GM12873 (cell line): Measurements from ENCODE around the gene RAMP1.

Source experiments
- TF ChIP-seq, protein P1 (sequence below): IDR thresholded peaks from 2 replicates; pipeline ENCODE4 v1.5.1; 2012; ENCODE audit warnings: low read depth, mild to moderate bottlenecking, moderate library complexity, low read length, control low read depth; ENCODE audit not compliant: insufficient read depth; ENCODE audit errors: missing control alignments

The RAMP1 gene

GRCh38 chr2:237869343-237870102 lies 10.1 kb downstream of the RAMP1 start:
- TF ChIP-seq, protein P1, sequence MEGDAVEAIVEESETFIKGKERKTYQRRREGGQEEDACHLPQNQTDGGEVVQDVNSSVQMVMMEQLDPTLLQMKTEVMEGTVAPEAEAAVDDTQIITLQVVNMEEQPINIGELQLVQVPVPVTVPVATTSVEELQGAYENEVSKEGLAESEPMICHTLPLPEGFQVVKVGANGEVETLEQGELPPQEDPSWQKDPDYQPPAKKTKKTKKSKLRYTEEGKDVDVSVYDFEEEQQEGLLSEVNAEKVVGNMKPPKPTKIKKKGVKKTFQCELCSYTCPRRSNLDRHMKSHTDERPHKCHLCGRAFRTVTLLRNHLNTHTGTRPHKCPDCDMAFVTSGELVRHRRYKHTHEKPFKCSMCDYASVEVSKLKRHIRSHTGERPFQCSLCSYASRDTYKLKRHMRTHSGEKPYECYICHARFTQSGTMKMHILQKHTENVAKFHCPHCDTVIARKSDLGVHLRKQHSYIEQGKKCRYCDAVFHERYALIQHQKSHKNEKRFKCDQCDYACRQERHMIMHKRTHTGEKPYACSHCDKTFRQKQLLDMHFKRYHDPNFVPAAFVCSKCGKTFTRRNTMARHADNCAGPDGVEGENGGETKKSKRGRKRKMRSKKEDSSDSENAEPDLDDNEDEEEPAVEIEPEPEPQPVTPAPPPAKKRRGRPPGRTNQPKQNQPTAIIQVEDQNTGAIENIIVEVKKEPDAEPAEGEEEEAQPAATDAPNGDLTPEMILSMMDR: no peak

DNA sequence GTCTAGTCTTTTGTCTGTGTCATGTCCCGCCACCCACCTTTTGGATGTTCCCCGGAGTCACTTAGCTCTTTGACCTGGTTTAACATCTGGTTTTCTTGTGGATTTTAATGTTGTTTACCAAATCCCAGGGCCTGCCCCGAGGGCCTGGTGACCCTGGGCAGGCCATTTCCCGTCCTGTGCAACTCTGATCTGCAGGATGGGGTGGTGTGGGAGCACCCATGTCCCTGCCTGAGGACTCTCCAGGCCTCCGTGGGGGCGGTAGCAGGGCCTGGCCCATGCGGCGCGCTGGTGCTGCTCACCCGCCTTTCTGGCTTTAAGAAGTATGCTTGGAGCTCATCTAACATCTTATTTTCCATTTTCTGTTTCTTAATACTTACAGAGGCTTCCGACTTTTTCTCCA lies 10.7 kb downstream of the RAMP1 start:
- TF ChIP-seq, protein P1: no peak

DNA sequence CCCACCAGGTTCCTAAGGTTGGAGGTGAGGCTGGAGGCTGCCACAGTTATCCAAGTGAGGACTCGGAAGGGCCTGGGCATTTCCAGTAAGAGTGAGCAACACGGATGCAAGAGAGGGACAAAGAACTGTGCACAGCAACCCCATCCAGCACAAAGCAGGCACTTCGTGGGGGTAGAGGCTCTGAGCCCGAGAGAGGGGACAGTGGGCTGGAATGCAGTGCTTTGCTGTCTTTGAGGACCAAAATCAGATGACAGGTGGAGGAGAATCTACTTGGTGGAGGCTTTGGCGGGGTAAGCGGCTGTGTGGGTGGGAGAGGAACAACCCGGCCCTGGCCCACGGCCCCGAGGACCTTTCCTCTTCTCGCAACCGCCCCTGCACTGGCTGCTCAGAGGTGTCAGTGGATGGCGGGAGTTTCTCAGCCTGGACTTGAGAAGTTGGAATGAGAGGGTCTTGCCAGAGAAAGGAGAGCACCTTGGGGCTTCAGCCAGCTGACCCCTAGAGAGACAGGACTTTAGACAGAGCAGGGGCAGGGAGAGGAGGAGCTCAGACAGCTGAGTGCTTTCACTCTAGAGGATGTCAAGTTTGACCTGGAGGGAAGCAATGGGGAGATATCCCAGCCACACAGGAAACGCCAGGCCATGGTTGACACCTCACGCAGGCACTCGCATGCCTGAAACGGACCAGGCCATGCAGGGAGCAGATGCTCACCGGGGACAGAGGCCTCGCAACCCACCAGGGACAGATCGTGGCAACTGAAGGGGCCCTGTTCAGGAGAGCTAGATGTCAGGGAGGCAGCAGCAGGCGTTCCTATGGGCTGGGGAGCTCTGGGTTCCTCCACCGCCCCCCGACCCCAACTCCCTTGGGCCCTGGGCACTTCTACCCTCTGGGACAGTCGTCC lies 11.6 kb downstream of the RAMP1 start:
- TF ChIP-seq, protein P1: no peak

DNA sequence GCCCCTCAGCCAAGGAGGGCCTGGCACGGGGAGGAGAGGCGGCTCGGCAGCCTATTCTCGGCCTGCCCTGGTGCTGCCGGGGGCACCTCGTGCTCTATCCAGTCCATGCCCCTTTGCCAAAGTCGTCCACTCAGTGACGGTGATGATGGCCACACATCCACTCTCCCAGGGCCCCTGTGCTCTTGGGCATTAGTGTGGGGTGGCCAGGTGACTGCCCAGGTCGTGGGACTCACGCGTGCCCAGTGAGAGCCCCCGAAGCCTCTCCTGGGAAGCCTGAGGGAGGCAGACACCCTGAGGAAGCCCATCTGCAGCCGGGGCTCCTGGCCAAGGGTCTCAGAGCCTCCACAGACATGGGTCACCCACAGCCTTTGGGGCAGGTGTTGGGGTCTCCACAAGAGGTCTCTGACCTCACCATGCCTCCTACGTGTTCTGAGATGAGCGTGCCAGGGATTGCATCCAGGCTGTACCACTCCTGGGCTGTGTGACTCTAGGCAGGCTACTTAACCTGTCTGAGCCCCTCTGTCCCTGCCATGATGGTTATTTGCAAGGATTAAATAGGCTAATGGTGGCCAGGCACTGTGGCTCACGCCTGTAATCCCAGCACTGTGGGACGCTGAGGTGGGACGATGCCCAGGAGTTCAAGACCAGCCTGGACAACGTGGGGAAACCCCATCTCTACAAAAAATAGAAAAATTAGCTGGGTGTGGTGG lies 12.9 kb downstream of the RAMP1 start:
- TF ChIP-seq, protein P1: no peak

DNA sequence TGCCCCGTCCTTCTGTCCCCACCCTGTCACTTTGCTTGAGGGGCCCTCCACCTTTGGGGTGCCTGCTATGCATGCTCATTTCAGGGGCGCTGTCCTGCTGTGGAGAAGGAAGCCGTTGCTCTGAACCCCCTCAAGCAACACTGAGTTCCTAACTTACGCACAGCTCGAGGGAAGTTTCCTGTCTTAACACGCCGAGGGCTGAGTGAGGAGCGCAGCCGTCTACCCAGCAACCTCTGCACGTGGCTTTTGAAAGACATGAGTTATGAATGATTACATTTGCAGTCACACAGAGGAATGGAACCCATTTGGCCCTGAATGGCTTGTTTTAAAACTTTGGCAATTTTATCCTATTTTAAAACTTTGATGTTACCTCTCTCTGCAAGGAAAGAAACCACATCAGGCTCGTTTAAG lies 14.0 kb downstream of the RAMP1 start:
- TF ChIP-seq, protein P1: no peak

DNA sequence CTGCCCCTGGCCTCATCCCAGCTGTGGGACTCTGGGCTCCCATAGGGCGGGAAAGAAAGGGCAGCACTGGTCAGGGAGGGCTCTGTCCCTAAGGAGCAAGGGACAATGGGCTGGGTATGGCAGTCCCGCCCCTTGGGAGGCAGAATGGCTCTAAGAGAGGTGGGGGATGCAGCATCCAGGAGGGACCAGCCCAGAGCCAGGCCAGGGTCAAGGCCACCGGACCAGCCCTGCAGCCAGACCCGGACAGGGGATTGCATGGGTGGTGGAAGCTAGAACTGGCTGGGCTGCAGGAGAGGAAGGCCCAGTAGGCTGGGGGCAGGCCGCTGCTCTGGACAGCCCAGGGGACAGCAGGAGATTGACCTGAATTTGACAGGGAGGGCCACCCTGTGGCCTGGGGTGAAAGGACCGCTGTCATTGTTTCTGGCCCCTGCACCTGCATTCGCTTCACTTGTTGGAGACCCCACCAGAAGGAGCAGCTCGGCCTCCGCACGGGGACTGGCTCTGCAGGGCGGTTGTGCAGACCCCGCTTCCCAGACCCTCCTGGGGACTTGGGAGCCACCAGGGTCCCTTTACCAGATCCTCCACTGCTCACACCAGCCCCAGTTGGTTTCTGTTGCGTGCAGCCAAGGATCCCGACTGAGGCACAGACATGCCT lies 14.6 kb downstream of the RAMP1 start:
- TF ChIP-seq, protein P1: no peak

DNA sequence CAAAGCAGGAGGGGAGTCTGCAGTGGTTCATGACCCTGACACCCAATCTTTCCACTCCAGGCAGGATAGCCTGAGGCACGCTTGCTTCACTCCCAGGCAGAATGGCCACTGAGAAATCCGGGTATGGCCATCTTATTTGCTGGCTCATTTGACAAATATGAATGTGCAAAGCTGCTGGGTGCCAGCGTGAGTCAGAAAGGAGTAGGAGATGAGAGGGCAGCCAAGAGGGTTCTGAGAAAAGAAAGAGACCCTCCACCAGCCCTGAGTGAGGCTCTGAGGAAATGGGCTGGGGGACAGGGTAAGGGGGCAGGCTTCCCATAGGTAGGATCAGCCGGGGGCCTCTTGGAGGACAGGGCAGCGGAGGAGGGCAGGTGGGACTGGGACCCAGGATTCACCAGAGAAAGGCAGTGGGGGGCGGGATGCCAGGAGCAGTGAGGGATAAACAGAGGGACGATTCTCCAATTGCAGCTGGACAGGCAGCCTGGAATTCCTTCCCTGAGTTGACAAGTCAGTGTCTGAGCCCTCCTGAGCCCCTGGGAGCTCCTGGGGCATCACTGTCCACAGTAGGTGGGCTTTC lies 15.2 kb downstream of the RAMP1 start:
- TF ChIP-seq, protein P1: no peak
